HCT116 (cell line): ENCODE data around the gene ARSB. TPM values are rescaled to one million over a fixed set of nuclear protein-coding genes. Genes with fewer than 3 reads are reported as not detected.

Experiments
- ATAC-seq: fragments of 200-7000 bp; cut with Tn5 transposase; 2 replicates; pipeline ENCODE4 v1.9.1; 2020; ENCODE audit warnings: mild to moderate bottlenecking, moderate library complexity
- BruUV-seq: library from RNA; stranded (reverse); fragments of 400-500 nt; replicated peaks from 2 replicates; lab custom pipeline; 2021; lab: Mats Ljungman, UMichigan
- CTCF ChIA-PET: fragments of 300-600 bp; sonication (Branson Sonifier 250); formaldehyde crosslinking; loops from one replicate; lab custom pipeline; 2021; ENCODE audit warnings: antibody characterized with exemption; lab: Charles Lee
- POLR2A ChIA-PET: fragments of 300-600, 350-600 bp; sonication (Branson Sonifier 250); formaldehyde crosslinking; loops from one replicate; lab custom pipeline; 2021; ENCODE audit warnings: antibody characterized with exemption; lab: Charles Lee
- RAD21 ChIA-PET, 2 experiments: fragments of 300-600 bp; sonication (Branson Sonifier 250); formaldehyde crosslinking; loops; one replicate each; lab custom pipeline; 2023; ENCODE audit warnings: low total read pairs in 2 of 2; ENCODE audit not compliant: uncharacterized antibody in 2 of 2, unreplicated experiment in 2 of 2, low non-redundant PET in 1 of 2; lab: Charles Lee
- DNase-seq: peaks from one replicate; pipeline ENCODE4 v3.0.0-alpha.2; 2010; ENCODE audit warnings: low read depth, low spot score
- H2AFZ ChIP-seq: fragments of 200-600 bp; shearing (Covaris generic), sonication (generic); 2 replicates; pipeline ENCODE4 v1.6.1; 2017; ENCODE audit warnings: low read depth, mixed run types, mixed read lengths, antibody characterized with exemption, low read length; ENCODE audit not compliant: poor library complexity, severe bottlenecking
- H3K27ac ChIP-seq: 2 replicates; pipeline ENCODE4 v1.5.1; 2012; ENCODE audit warnings: low read depth, low read length
- H3K27me3 ChIP-seq: fragments of 200-600 bp; sonication (generic); 2 replicates; pipeline ENCODE4 v1.6.1; 2016; ENCODE audit warnings: mixed run types, low read length, mixed read lengths; ENCODE audit not compliant: insufficient read depth
- H3K36me3 ChIP-seq, 2 experiments: fragments of 200-500 bp in 1 of 2; fragments of 200-600 bp in 1 of 2; sonication (Bioruptor generic) in 1 of 2; sonication (generic) in 1 of 2; 2 replicates each; pipeline versions ENCODE4 v1.5.1 to v1.6.1; 2014 to 2016; ENCODE audit warnings: low read length in 2 of 2, inconsistent platforms in 1 of 2, mixed read lengths in 1 of 2, mixed run types in 1 of 2; ENCODE audit not compliant: insufficient read depth in 2 of 2, control insufficient read depth in 1 of 2
- H3K4me1 ChIP-seq, 2 experiments: fragments of 200-600 bp in 1 of 2; sonication (generic) in 1 of 2; 2 replicates each; pipeline versions ENCODE4 v1.5.1 to v1.6.1; 2012 to 2017; ENCODE audit warnings: low read length in 2 of 2, inconsistent platforms in 1 of 2, mild to moderate bottlenecking in 1 of 2, mixed read lengths in 1 of 2, mixed run types in 1 of 2, moderate library complexity in 1 of 2; ENCODE audit not compliant: insufficient read depth in 2 of 2, control insufficient read depth in 1 of 2
- H3K4me2 ChIP-seq: fragments of 200-600 bp; sonication (generic); 2 replicates; pipeline ENCODE4 v1.6.1; 2017; ENCODE audit warnings: mixed run types, low read length, mixed read lengths
- H3K4me3 ChIP-seq, 2 experiments: fragments of 200-600 bp in 1 of 2; sonication (generic) in 1 of 2; replicated peaks in 1 of 2; 2 replicates each; pipeline ENCODE4 v1.5.1; 2011 to 2016; ENCODE audit warnings: low read length in 2 of 2, control low read depth in 1 of 2, low read depth in 1 of 2, mild to moderate bottlenecking in 1 of 2, mixed read lengths in 1 of 2, mixed run types in 1 of 2
- H3K79me2 ChIP-seq: fragments of 200-600 bp; sonication (generic); 2 replicates; pipeline ENCODE4 v1.6.1; 2017; ENCODE audit warnings: mild to moderate bottlenecking, mixed run types, low read length, moderate library complexity, mixed read lengths; ENCODE audit not compliant: insufficient read depth
- H3K9ac ChIP-seq: fragments of 200-600 bp; sonication (generic); 2 replicates; pipeline ENCODE4 v1.6.1; 2016; ENCODE audit warnings: low read length, mixed read lengths
- H3K9me2 ChIP-seq: fragments of 200-600 bp; sonication (generic), shearing (Covaris generic); 2 replicates; pipeline ENCODE4 v1.6.1; 2017; ENCODE audit warnings: mixed run types, mild to moderate bottlenecking, moderate library complexity; ENCODE audit not compliant: insufficient read depth
- H3K9me3 ChIP-seq, 2 experiments: fragments of 200-500 bp in 1 of 2; fragments of 200-600 bp in 1 of 2; sonication (Bioruptor generic) in 1 of 2; sonication (generic) in 1 of 2; 2 replicates each; pipeline ENCODE4 v1.6.1; 2014 to 2017; ENCODE audit warnings: low read length in 2 of 2, mixed read lengths in 2 of 2, inconsistent platforms in 1 of 2, low read depth in 1 of 2, mild to moderate bottlenecking in 1 of 2, mixed run types in 1 of 2, moderate library complexity in 1 of 2; ENCODE audit not compliant: control insufficient read depth in 1 of 2, insufficient read depth in 1 of 2
- H4K20me1 ChIP-seq: fragments of 200-600 bp; sonication (generic), shearing (Covaris generic); 2 replicates; pipeline ENCODE4 v1.6.1; 2017; ENCODE audit warnings: mixed run types, mild to moderate bottlenecking, moderate library complexity; ENCODE audit not compliant: insufficient read depth
- CBX3 ChIP-seq: IDR thresholded peaks from 2 replicates; pipeline ENCODE4 v1.6.1; 2012; ENCODE audit warnings: low read depth
- CEBPB ChIP-seq: IDR thresholded peaks from 2 replicates; pipeline ENCODE4 v1.6.1; 2012; ENCODE audit warnings: low read depth
- CTCF ChIP-seq, 3 experiments: fragments of 200-600 bp in 1 of 3; sonication (generic) in 1 of 3; IDR thresholded peaks in 2 of 3; conservative IDR thresholded peaks in 1 of 3; 2 replicates each; pipeline ENCODE4 v1.5.1; 2012 to 2017; ENCODE audit warnings: low read depth in 2 of 3, low read length in 2 of 3, antibody characterized with exemption in 1 of 3, borderline replicate concordance in 1 of 3, control low read depth in 1 of 3, mild to moderate bottlenecking in 1 of 3, mixed read lengths in 1 of 3, mixed run types in 1 of 3, moderate library complexity in 1 of 3; ENCODE audit not compliant: insufficient read depth in 1 of 3
- ELF1 ChIP-seq: IDR thresholded peaks from 2 replicates; pipeline ENCODE4 v1.6.1; 2012; ENCODE audit warnings: low read depth, borderline replicate concordance
- FOSL1 ChIP-seq: IDR thresholded peaks from 2 replicates; pipeline ENCODE4 v1.6.1; 2012; ENCODE audit warnings: low read depth
- JUND ChIP-seq: IDR thresholded peaks from 2 replicates; pipeline ENCODE4 v1.6.1; 2012
- MAX ChIP-seq: IDR thresholded peaks from 2 replicates; pipeline ENCODE4 v1.6.1; 2012
- POLR2A ChIP-seq: IDR thresholded peaks from 2 replicates; pipeline ENCODE4 v1.7.0; 2011; ENCODE audit warnings: borderline replicate concordance; ENCODE audit not compliant: insufficient read depth, insufficient read length; ENCODE audit errors: extremely low read depth
- POLR2AphosphoS5 ChIP-seq: IDR thresholded peaks from 2 replicates; pipeline ENCODE4 v1.6.1; 2011; ENCODE audit warnings: mild to moderate bottlenecking, low read depth, low read length, moderate library complexity
- RAD21 ChIP-seq: IDR thresholded peaks from 2 replicates; pipeline ENCODE4 v1.6.1; 2012; ENCODE audit warnings: low read depth, mild to moderate bottlenecking
- REST ChIP-seq: IDR thresholded peaks from 2 replicates; pipeline ENCODE4 v1.6.1; 2012; ENCODE audit warnings: low read depth
- SIN3A ChIP-seq: IDR thresholded peaks from 2 replicates; pipeline ENCODE4 v1.6.1; 2012; ENCODE audit warnings: low read depth
- SP1 ChIP-seq: IDR thresholded peaks from 2 replicates; pipeline ENCODE4 v1.6.1; 2012; ENCODE audit warnings: low read depth
- TCF7L2 ChIP-seq: IDR thresholded peaks from 2 replicates; pipeline ENCODE4 v1.7.0; 2011; ENCODE audit warnings: borderline replicate concordance, inconsistent platforms; ENCODE audit not compliant: insufficient read depth, insufficient read length; ENCODE audit errors: extremely low read depth
- YY1 ChIP-seq: IDR thresholded peaks from 2 replicates; pipeline ENCODE4 v1.6.1; 2011; ENCODE audit warnings: low read length, low read depth, moderate library complexity, mild to moderate bottlenecking; ENCODE audit not compliant: insufficient replicate concordance; ENCODE audit errors: extremely low read depth
- ZFX ChIP-seq: fragments of 450-650 bp; IDR thresholded peaks from 2 replicates; pipeline ENCODE4 v1.6.1; 2017
- intact Hi-C: fragments of 100-400 bp; cut with micrococcal nuclease; formaldehyde crosslinking; loops from 2 replicates; pipeline ENCODE4 v1.10.0; 2022
- total RNA-seq: library from RNA; stranded (reverse); gene quantifications from one replicate; pipeline ENCODE4 v1.2.1, GENCODE V29; 2021; ENCODE audit not compliant: unreplicated experiment

The ARSB gene
- total RNA-seq, 1 experiment from 2014 or later: 4.8 TPM

- TF ChIP-seq CTCF (IDR thresholded peaks at IDR 0.05 in 2 of 3, conservative IDR thresholded peaks at IDR 0.05 in 1 of 3; ENCODE audit: borderline replicate concordance in 1 of 3, insufficient read depth in 1 of 3, low read depth in 2 of 3, low read length in 2 of 3): no peak
- no peak for TF ChIP-seq MAX
- TF ChIP-seq CEBPB: no peak
- TF ChIP-seq ELF1: no peak
- no peak for TF ChIP-seq SP1
- TF ChIP-seq RAD21: no peak
- no peak for TF ChIP-seq SIN3A
- TF ChIP-seq, all 23 proteins: peak for 0
Observed at GRCh38 chr5:78773655-78774054, 211.5 kb downstream of the ARSB start (continued).

- H2AFZ ChIP-seq: no peak overlapping the region
- H3K4me3 ChIP-seq: no peak overlapping the region
- no TSS peak for BruUV-seq
- ATAC-seq: no peak
- DNase-seq: no peak
- H3K9ac ChIP-seq: no peak overlapping the region
- POLR2A ChIA-PET: no interaction called here
- H3K79me2 ChIP-seq: no peaks in the 10 kb centered on the region
- RAD21 ChIA-PET: no interaction called here
- H3K27ac ChIP-seq: no peak overlapping the region
- no peaks in the 10 kb centered on the region for H4K20me1 ChIP-seq
- intact Hi-C loops: no loop called here
- CTCF ChIA-PET: interaction anchor here (1.0 kb wide), 1 partner anchor 11 kb away, joined by 3 read pairs; no protein-coding TSS in a partner anchor
- H3K27me3 ChIP-seq: no peaks in the 10 kb centered on the region
- no peaks in the 10 kb centered on the region; a peak in 2 of 4 replicates for H3K4me1 ChIP-seq
- no peaks in the 10 kb centered on the region for H3K36me3 ChIP-seq
- no peaks in the 10 kb centered on the region for H3K9me2 ChIP-seq
- no peak overlapping the region for H3K4me2 ChIP-seq
- no peaks in the 10 kb centered on the region for H3K9me3 ChIP-seq
- TF ChIP-seq FOSL1 (no peak), REST (no peak), SP1 (no peak), TCF7L2 (no peak), POLR2A (no peak), ZFX (no peak), ELF1 (no peak), CBX3 (no peak), JUND (no peak), MAX (no peak), YY1 (no peak), CEBPB (no peak), POLR2AphosphoS5 (no peak)
Observed at GRCh38 chr5:78771260-78772205, 213.6 kb downstream of the ARSB start.
